GM12801 (cell line): ENCODE data around the gene RASSF3.

Experiments
- TF ChIP-seq, protein P1 (sequence below): IDR thresholded peaks from one replicate; pipeline ENCODE4 v1.5.1; 2011; ENCODE audit warnings: control low read depth; ENCODE audit not compliant: insufficient read length; ENCODE audit errors: extremely low read depth

RASSF3 gene

DNA sequence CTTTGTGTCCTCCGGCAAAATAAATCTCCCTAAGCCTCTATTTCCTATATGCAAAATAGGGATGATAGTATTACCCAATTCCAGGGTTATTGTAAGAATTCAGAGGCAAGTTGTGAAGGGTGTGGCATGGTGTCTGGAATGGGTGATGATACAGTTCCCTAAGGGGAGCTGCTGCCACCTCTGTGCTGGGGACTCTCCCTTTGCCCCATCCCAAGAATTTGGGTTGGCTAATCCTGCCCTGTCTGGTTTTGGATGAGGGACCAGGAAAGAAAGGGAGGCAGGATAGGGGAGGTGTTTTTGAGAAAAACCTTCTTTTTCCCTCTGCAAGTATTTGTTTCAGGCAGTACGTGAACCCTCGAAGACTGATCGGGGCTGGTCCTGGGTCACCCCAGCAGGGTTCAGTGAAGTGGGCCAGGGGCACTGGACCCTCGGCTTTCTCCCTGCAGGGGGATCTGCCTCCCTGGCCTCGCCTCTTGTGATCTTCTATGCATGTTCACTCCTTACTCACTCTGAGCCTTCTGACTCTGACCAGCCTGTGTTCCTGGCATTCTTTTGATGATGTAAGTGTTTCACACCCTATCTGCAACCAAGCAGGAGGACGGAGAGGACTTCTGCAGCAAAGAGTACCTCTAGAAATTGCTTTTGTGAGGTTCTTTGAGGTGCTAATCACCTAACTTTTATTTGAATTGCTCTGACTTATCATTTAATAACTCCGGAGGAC is 60.8 kb downstream of the RASSF3 start:
- TF ChIP-seq, protein P1, sequence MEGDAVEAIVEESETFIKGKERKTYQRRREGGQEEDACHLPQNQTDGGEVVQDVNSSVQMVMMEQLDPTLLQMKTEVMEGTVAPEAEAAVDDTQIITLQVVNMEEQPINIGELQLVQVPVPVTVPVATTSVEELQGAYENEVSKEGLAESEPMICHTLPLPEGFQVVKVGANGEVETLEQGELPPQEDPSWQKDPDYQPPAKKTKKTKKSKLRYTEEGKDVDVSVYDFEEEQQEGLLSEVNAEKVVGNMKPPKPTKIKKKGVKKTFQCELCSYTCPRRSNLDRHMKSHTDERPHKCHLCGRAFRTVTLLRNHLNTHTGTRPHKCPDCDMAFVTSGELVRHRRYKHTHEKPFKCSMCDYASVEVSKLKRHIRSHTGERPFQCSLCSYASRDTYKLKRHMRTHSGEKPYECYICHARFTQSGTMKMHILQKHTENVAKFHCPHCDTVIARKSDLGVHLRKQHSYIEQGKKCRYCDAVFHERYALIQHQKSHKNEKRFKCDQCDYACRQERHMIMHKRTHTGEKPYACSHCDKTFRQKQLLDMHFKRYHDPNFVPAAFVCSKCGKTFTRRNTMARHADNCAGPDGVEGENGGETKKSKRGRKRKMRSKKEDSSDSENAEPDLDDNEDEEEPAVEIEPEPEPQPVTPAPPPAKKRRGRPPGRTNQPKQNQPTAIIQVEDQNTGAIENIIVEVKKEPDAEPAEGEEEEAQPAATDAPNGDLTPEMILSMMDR = no peak

DNA sequence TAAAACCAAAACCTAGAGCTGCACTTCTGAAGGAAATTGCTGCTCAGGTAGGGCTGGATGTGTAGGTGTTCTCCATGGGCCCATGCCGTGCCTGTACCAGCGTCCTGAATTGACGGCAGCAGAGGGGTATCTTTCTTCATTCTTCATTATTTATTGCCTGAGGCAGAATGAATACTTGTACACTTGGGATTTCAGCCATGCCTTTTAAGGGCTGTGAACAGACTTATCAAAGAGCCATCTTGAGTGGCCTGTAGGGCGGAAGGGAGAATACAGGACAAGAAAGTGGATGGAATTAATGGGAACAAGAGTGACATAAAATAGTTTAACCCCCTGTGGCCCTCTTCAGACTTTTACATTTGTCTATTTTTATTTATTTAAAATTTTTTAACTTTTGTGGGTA is 61.4 kb downstream of the RASSF3 start:
- TF ChIP-seq, protein P1 = no peak

DNA sequence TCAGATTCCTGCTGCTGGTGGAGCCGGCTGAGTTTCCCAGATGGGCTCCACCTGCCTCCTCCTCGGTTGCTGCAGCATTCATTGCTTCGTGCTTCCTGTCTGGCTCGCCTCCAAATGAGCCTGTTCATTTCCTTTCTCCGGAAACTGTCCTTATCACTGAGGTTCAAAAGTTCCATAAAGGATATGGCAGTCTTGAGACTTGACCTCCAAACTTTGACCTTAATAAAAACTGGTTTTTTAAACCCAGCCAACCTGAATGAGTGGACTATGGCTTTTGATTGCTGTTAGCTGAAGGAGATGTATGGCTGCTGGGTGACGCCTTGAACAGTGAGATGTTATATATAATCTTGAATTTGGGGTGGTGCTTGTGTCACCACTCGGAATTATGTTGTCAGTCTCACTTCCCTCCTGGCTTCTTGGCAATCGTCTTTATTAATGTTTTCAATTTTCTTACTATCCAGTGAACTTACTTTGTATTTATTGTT is 62.7 kb downstream of the RASSF3 start:
- TF ChIP-seq, protein P1 = no peak

DNA sequence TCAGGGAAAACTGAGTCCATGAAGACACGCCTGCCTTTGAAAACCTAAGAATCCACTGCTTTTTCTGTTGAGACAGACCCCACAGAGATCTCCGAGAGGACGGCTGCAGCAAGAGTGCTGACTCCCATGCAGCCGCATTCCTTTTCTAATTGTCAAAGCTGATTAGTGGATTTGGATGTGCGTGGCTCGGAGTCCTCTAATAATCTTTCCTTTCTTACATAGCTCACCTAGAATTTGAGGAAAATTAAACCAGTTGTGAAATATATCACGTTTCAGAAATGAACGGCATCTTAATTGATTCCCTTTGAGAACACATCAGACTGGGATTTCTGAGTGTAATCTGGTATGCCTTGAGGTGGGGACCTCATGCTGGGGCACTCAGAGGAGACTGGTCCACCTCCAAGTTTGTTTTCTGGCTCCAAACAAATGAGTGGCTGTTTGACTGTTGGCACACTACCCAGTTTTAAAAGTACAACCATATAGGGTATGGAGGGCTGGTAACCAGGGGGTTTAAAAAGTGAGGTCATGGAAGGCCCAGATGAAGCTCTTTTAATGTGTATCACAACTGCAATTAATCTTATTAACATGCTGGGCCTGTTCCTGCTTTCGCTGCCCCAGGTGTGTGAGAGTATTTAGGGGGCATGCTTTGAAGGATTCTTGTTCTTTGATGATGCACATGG is 63.3 kb downstream of the RASSF3 start:
- TF ChIP-seq, protein P1 = no peak

DNA sequence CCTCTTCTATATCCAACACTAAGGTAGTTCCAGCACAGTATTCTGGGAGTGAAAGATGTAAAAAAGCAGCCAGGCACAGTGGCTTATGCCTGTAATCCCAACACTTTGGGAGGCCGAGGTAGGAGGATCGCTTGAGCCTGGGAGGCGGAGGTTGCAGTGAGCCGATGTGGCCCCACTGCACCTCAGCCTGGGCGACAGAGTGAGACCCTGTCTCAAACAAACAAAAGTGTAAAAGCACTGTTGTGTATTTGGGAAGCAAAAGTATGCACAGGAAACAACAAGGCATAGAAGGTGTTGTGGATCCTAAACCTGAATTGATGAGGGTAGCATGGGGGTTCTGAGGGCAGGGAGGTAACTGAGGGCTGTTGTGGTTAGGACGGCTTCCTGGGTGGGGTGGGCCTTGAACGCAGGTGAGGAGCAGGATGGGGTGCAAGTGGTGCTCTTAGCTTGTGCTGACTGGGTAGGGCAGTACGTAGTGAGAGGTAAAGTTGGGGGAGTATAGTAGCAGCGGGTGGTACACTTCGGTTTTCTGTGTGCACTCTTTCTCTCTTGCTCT is 64.2 kb downstream of the RASSF3 start:
- TF ChIP-seq, protein P1 = no peak

DNA sequence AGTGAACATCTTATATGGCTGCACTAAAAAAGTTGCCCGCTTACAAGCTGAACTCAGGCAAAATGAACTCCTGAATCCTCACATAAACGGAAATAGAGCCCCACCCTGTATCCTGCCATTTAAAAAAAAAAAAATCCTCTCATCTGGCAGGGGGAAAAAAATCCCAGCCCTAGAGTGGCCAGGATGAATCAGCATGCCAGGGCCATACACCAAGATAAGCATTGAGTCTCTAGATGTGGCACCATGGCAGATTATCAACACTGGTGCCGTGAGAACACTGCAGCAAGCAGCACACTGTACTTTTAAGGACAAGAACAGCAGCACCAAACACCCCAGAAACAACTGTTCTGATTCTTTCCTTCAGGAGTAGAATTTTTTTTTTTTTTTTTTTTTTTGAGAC is 65.5 kb downstream of the RASSF3 start:
- TF ChIP-seq, protein P1 = no peak

DNA sequence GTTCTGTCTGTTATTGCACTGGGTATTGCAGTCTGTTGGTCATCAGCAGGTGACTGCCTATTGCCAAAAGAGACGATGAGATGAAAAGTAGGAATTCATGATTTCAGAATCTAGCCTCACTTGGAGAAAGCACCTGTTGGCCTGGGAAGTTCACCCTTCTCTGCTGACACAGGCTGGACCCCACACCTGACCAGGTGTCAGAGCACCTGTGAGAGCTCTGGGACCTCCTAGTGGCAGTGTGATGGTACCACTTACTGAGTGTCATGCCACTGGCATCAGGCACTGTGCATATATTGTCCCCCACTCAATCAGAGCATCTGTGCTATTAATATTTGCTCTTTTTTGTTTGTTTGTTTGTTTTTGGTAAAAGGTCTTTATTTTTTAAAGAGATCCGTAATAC is 68.0 kb downstream of the RASSF3 start:
- TF ChIP-seq, protein P1 = no peak
